Right lobe of liver (tissue), 4 donors: ENCODE measurements around the gene ERICH2.

Experiments used
- POLR2A ChIP-seq: fragments of 450-650 bp; IDR thresholded peaks from one replicate; pipeline ENCODE4 v1.6.1; 2017; ENCODE audit warnings: antibody characterized with exemption, mild to moderate bottlenecking
- TF ChIP-seq, protein P1 (sequence below), 4 donors: fragments of 200-600 bp in 3 of 4; fragments of 450-650 bp in 1 of 4; IDR thresholded peaks; one replicate each; pipeline versions ENCODE4 v1.5.1 to v1.8.0; 2016 to 2022; ENCODE audit warnings: antibody characterized with exemption in 4 of 4, mild to moderate bottlenecking in 2 of 4
- donor health status: DM: no; HTN: no; CAD: no.
- donor health status: DM: no; HTN: no; CAD: no.
- donor health status: DM: no; HTN: yes; CAD: no.

DNA sequence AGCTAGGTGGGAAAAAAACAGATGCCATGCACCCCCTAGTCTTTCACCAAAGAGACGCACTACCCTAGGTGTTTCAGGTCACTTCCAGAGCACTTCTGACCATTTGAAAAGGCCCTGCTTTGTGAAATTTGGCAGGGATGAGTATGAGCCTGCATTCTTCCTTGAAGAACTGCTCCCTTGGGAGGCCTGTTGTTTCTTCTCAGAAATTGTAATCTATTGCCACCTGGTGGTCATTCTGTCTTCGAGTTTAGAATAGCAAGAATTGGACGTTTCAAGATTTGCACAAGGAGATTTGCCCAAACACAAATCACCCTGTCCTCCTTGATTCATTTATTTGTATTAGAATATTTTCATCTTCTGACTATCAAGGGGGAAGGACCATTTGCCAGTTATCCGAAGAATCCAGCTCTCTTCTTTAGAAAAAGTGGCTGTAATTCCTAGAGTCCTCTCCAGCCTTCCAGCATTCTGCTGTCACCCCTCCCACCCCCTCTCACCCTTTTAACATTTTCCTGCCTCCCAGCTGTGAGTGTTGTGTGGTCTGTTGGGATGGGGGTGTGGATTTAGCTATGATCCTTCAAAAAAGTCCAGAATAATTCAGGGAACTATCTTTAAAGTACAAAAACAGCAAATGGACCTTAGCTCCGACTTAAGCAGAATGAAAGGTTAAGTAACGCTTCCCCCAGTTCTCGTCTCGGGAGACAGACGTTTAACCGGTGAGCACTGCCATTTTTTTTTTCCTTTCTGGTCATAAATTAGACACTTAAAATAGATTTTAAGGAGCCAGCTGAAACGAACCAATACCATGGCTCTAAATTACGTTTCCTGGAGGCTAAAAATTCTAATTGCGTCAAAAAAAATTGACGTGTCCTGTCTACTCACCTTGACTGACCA lies 42.8 kb downstream of the ERICH2 start:
- TF ChIP-seq, protein P1, sequence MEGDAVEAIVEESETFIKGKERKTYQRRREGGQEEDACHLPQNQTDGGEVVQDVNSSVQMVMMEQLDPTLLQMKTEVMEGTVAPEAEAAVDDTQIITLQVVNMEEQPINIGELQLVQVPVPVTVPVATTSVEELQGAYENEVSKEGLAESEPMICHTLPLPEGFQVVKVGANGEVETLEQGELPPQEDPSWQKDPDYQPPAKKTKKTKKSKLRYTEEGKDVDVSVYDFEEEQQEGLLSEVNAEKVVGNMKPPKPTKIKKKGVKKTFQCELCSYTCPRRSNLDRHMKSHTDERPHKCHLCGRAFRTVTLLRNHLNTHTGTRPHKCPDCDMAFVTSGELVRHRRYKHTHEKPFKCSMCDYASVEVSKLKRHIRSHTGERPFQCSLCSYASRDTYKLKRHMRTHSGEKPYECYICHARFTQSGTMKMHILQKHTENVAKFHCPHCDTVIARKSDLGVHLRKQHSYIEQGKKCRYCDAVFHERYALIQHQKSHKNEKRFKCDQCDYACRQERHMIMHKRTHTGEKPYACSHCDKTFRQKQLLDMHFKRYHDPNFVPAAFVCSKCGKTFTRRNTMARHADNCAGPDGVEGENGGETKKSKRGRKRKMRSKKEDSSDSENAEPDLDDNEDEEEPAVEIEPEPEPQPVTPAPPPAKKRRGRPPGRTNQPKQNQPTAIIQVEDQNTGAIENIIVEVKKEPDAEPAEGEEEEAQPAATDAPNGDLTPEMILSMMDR (IDR thresholded peaks at IDR 0.05): peak; percentile 63 to 79 (median 72)
- TF ChIP-seq POLR2A: no peak
